ENCODE data around the gene THAP4.

The THAP4 gene

DNA sequence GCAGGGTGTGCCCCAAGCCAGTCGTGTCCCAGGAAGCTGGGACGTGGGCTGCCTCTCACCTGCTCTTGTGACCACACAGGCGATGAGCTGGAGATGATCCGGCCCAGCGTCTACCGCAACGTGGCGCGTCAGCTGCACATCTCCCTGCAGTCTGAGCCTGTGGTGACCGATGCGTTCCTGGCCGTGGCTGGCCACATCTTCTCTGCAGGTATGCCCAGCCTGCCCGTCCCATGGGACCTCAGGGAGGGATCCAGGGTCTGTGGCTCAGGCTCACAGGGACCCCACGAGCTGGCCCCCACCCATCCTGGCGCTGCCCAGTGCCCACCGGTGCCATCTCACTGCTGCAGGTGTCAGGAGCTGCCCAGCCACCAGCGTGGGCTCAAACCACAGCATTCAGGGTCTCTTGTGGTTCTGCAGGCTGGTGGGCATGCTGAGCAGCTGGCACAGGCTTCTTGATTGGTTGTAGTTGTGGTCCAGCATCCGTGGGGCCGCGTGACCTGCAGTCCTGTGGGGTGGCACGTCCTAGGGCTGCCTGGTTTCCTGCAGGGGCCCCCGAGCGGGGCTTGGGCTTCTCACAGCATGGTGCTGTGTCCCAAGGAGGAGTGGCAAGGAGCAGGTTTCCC is 74.6 kb downstream of the THAP4 start:
- FAIRE-seq: no peak

DNA sequence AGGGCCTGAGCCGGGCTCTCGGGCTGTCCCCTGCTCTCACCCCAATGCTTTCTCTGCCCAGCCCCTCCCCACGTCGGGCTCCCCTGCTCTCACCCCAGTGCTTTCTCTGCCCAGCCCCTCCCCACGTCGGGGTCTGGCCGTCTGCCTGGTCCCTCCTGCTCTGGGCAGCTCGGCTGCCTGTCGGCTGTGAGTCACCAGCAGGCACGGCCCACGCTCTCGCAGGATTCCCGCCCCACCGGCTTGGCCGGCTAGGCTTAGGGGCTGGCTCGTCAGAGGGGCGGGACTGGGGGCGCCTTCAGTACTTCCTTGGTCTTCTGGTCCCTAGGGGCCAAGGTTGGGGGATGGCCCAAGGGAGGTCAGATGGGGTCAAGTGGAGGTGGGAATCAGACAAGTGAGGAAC is 75.1 kb downstream of the THAP4 start:
- no peak for FAIRE-seq

DNA sequence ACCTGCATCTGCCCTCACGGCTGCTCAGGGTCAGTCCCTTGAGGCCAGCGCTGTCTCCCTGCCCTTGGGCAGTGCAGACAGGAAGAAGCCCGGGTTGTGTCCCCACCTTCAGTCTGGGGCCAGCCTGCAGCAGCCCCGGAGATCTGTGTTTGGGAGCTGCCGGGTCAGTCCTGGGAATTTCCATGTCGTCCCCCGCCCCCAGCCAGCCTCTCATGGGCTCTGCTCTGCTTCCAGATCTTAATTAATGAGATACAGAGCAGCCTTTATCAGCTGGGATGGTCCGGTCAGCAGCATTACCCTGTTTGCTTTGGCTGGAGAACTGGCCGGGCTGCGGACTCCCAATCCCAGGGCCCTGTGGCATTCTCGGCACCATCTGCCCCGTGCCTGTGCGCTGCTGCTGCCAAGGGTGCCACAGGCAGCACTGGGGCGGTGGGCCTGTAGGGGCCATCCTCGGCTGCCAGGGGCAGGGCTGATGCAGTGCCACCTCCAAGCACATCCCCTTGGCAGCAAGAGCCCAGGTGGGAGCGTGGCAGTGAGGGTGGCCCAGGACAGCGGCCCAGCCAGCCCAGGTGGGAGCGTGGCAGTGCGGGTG is 76.0 kb downstream of the THAP4 start:
- no peak for FAIRE-seq

DNA sequence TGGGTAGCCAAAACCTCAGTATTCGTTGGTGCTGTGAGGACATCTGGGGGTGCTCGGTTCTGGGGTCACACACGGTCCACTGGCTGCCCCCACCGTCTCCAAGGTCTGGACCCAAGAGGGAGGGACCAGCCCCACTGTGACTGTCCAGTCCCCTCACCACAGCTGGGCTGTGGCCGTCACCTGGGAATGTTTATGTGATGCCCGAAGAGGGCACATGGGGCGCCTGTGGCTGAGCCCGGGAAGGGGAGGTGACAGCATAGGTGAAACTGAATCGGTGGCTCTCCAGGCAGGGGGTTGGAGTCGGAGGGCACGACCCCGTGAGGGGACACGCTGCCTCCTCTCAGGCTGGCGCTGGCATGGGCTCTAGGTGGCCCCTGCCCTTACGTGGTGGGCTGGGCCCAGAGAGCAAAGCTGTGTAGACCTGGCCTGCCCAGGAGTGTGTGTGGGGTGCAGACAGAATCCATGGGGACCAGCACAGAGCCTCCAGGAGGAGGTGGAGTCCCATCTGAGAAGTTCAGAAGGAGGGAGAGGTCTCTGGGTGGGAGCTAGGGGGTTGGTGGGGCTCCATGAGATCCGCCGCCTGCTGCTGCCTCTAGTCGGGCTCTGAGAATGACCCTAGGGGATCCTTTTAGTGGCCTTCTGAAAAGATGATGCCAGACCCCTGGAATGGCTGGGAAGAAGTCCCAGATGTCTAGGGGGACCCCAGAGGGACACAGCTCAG is 76.6 kb downstream of the THAP4 start:
- no peak for FAIRE-seq

DNA sequence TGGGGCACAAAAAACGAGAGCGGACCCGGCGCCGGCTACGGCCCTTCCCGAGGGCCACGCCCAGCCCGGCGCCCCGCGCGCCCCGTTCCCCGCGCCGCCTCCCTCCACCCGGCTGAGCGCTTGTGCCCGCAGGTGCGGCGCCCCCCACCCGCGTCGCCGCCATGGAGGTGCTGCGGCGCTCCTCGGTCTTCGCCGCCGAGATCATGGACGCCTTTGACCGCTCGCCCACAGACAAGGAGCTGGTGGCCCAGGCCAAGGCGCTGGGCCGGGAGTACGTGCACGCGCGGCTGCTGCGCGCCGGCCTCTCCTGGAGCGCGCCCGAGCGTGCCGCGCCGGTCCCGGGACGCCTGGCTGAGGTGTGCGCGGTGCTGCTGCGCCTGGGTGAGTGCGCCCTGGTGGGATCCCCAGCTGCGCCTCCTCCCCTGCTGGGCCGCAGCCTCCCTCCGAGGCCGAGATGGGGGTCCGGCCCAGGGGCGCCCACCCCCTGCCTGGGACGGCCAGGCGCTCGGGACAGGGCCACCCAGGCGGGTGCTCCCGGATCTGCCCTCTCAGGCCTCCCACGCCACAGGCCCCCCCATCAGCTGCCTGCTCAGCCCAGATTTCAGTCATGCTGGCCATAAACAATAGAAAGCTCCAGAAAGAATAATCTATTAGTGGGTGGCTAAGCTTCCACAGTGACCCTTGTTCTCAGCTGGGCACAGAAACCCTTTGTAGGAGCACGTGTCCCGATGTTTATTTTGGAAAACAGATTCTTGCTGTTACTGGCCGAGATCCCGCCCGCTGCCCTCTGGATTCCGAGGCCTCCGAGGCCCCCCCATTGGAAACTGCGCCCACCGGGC is 77.4 kb downstream of the THAP4 start:
- no peak for FAIRE-seq

DNA sequence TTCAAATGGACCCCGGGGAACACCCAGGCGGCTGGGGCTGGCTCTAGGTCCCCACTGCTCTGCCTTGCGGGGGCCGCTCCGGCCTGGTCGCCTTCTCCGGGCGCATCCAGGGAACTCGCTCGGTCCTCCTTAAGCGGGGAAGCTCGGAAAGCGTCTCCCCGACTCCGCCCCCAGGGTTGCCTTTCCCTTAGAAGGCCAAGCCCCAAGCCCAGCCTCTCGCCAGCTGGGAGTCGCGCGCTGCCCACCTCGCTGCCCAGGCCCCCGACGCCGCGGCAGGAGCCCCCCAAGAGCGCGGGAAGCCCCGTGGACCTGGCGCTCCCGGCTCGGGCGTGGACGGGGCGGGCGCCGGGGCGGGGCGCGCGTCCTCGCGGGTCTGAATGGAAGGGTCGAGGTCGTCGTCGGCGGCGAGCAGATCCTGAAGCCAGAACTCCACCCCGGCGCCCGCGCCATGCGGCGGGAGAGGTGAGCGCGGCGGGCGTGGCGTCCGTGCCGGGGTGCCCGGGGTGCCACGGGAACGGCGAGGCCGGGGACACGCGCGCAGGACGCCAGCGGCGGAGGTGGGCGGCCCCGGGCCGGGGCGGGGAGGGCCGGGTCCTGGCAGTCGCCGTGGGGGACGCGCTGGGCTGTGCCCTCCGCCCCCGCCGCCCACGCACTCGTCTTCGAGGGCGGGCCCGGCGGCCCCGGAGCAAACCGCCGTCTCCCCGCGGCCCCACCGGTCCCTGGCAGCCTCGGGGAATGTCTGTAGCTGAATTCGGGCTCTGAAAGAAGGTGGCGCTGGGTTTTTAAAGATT is 78.2 kb downstream of the THAP4 start, which contains the start of gene BOK:
TSS of gene BOK (plus strand) at position 214 of the 791 bp plus-strand sequence. CDS start 739 bp downstream, outside the sequence.
- no peak for FAIRE-seq

DNA sequence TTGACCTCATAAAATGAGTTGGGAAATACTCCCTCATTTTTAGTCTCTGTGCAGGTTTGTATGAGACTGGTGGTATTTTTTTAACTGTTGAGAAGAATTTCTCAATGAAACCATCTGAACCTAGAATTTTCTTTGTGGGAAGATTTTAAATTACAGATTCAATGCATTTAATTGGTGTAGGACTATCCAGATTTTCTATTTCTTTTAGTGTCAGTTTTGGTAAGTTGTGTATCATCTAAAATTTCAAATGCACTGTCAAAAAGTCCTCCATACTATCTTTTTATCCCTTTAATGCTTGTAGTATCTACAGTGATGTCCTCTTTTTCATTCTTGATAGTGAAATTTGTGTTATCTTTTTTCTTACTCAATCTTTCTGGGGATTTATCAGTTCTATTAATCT is 80.2 kb downstream of the THAP4 start:
- FAIRE-seq: no peak

DNA sequence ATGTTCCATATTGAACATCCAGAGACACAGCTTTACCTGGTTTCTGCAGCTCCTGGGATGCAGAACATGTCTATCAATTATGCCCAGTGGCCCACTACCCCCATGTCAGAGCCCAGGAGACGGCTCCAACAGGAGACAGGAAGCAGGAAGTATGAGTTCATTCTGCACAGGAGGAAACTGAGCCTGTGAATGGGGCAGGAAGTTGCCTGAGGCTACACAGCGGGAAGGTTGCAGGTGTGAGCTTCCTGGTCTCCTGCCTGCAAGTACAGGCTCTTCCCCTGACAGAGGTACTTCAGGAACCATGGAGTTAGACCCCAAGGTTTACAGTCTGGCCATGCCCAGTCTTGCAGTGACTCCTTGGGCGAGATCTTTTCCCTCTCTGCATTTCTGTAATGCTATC is 81.2 kb downstream of the THAP4 start:
- FAIRE-seq: no peak

DNA sequence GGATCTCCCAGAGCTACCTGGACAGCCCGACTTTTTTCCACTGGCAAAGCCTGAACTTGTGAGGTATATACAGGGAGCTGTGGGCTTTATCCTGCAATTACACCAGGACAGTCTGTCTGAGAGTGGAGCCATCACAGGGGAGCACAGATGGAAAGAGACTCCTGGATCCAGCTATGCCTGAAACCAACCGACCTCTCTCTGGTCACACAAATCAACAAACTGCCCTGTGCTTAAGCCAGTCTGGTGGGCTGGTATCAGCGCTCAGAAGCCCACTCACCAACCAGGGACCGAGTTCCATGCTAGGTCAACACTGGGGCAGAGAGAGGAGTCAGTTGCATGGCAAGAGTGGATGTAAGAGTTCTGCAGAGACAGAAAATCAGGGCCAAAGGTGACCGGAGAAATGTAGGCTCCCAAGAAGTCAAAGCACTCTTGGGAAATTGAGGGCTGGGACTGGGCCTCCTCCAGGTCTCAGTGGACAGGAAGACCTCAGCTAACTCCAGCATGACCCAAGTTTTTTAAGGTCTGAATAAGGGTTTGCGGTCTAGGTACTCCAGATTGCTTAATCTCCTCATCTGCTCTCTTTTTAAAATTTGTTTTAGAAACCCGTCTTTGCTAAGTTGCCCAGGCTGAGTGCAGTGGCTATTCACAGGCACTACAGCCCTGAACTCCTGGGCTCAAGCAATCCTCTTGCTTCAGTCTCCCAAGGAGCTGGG is 82.2 kb downstream of the THAP4 start:
- FAIRE-seq: no peak

DNA sequence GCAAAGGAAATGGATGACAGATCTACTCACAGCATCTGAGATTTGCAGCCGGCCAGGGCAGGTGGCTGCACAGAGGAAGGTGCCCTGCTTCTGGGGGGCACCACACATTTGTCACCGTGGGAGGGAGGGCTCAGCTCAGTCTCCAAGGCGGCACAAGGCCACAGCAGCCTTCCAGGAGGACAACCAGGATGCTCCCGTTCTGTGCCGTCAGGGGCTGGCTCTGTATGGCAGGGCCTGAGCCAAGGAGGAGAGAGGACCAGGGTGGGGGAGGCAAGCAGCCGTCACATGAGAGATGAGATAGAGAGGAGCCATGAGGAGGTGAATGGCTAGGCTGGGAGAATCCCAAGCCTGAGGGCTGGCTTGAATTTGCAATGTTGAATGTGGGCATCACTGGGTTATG is 83.0 kb downstream of the THAP4 start:
- no peak for FAIRE-seq

DNA sequence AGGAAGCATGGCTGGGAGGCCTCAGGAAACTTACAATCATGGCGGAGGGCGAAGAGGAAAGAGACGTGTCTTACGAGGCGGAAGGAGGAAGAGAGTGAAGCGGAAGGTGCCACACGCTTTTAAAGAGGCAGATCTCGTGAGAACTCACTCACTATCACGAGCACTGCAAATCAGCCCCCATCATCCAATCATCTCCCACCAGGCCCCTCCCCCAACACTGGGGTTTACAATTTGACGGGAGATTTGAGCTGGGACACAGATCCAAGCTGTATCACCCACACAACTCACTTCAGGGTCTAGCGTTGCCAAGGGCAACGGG is 83.5 kb downstream of the THAP4 start:
- no peak for FAIRE-seq

DNA sequence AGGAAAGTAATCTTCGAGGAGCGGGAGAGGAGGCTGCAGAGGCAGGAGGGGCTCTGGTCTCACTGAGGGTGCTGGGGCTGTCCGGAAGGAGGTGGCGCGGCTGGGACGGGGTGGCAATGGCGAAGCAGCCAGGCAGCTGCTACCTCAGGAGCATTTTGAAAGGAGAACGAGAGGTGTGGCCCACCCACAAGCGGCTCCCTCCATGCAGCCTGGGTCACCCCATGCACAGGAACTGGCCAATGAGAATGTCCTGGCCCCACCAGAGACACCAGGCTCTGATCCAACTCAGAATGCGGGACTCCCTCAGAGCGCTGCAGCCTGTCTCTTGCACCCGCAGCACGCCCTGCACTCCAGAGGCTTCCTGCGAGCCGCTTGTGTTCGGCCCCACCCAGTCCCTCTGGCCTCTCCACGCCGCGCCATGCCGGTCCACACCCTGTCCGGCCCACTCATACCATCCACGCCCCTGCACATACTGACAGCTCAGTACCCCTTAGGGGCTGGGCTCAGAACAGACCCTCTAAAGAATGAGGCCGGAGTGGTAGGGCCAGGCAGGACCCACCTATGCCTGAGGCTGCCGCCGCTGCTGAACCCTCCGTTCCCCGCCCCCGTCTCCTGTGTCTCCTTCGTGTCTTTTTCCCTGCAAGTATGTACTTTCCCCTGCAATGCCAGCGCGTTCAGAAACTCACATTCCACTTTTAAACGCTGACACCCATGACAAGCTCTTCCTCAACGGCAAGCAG is 84.8 kb downstream of the THAP4 start:
- FAIRE-seq: no peak

DNA sequence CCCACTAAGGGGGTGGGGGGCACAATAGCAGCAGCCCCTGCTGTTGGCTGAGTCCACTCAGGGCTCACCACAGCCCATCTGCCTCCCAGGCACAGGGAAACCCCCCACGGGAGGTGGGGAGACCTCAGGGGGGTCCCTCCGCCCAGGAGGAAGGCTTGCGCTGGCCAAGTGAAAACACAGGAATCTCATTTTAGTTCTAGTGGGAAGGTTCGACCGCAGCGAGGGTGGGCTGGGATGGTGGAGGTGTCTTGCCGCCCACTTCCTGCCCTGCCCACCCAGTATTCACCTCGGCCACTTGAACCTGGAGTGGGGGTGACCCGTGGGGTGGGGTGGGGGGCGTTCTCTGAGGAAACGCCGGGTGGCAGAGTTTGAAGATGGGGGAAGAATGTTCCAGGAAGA is 85.4 kb downstream of the THAP4 start:
- FAIRE-seq: no peak

DNA sequence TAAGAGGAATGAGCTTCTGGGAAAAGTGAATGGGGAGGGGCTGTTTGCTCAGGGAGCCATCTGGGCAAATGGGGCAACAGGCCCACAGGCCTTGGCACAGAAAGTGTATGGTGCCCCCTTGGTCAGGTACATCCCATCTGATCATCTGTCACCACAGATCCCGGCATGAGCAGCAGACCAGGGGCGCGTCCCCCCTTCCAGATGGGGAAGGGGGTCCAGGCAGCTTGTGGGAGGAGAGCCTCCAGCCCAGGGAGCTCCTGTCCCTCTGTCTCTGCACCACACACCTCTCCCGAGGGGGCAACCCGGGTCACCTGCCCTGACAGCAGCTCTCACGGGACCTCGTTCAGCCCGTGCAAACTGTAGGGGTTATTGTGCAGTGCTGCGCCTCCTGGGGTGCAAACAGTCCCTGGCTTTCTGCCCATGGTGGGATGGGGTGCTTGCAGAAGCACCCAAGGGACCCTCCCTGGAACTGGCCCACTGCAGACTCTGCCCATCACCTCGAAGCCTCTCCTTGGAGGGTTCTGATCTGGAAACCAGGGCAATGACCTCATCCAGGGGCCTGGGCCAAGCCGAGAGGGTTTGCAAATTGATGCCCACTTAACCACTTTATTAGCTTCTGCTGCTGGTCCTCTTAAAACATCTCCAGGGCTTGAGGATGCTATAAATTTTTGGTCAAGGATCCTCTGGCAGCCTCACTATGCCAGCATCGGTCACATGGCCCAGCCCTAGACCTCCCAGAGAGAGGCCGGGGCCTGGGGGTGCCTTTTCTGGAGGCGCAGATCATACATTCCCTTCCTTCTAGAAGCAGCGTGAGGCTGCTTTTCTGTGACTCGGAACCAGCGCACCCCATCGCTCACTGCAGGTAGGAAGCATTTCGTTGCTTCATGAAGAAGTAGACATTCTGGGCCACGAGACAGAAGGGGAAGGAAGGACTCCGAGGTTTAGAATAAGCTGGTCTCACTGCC is 86.1 kb downstream of the THAP4 start:
- FAIRE-seq: no peak

DNA sequence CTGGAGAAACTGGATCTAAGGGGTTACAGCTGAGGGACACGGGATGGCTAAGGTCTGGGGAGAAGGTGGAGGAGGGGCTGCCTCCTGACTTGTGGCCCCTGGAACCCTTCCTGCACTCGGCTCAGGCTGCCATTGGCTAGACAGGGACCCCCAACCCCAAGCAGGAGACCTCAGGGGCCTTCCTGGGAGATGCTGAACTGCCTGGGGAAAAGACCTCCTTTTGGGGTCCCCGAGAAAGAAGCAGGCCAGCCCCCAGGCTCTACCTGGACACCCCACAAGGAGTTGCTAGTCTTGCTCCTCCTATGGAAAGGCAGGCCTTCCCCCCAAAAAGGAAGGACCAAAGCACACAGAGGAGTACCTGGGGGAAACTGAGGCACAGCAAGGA is 88.5 kb downstream of the THAP4 start:
- FAIRE-seq: no peak

DNA sequence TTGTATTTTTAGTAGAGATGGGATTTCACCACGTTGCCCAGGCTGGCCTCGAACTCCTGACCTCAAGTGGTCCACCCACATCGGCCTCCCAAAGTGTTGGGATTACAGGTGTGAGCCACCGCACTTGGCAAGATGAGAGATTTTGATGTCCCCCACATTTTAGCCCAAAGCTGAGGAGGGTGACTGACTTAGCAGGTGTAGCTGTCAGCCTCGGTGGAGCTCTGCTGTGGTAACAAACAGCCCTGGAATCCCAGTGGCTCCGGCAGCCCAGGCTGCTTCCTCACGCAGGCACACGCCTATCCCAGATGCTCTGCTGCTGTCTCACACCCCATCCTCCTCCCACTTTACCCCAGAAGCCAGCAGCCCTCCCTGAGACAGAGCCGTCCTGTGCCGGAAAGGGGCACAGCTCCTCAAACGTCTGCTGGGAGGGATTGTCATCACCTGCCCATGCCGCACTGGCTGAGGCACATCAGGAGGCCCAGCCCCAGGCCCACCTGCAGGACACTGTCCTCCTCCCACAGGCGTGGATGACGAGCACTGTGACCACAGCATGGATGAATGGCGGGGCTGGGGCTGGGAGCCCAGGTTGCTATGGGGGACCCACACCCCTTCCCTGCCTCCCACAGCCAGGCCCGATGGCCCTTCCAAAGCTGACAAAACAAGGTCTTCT is 89.0 kb downstream of the THAP4 start:
- FAIRE-seq: no peak

DNA sequence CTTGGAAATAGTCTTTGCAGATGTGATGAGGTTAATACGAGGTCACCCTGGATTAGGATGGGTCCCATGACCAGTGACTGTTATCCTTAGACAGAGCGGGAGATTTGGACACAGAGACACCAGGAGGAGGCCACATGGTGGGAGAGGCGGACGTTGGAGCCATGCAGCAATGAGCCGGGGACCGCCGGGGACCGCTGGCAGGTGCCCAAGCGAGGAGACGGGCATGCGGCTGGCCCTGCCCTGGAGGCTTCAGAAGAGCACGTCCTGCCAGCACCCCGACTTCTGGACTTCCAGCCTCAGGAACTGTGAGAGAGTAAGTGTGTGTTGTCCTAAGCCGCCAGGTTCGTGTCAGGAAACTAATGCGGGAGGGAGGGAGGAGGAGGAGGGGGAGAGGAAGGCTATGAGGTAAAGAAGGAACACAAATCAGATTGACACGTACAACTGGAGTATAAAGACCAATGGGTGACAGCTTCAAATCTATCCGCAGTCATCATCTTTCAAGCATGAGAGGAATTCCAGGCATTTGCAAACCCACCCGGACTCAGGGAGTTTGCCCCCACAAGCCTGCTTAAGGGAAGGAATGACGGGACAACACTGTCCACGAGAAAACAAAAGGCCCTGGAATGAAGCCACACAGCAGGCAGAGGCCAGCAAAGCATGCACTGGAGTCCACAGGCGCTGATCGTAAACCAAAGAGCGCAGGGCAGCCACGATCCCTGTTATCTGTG is 90.0 kb downstream of the THAP4 start:
- no peak for FAIRE-seq
